Epithelial cell of proximal tubule (primary cell): Measurements from ENCODE around the gene SPATS1. TPM values are rescaled to one million over a fixed set of nuclear protein-coding genes. Genes with fewer than 3 reads are reported as not detected.

Experiments
- DNase-seq: peaks from one replicate; pipeline ENCODE4 v3.0.0-alpha.2; 2011; ENCODE audit warnings: low read depth
- H3K4me3 ChIP-seq: 2 replicates; pipeline ENCODE4 v1.5.1; 2011; ENCODE audit warnings: low read depth, mild to moderate bottlenecking, low read length
- CTCF ChIP-seq: conservative IDR thresholded peaks from 2 replicates; pipeline ENCODE4 v1.5.1; 2012; ENCODE audit warnings: low read depth, mild to moderate bottlenecking, low read length
- total RNA-seq: library from RNA; depleted of rRNA; stranded (reverse); fragments of >200 nt; gene quantifications from 2 replicates; pipeline ENCODE4 v1.2.3, GENCODE V29; 2015

The SPATS1 gene
- total RNA-seq, 1 donor from 2014 or later: not detected

DNA sequence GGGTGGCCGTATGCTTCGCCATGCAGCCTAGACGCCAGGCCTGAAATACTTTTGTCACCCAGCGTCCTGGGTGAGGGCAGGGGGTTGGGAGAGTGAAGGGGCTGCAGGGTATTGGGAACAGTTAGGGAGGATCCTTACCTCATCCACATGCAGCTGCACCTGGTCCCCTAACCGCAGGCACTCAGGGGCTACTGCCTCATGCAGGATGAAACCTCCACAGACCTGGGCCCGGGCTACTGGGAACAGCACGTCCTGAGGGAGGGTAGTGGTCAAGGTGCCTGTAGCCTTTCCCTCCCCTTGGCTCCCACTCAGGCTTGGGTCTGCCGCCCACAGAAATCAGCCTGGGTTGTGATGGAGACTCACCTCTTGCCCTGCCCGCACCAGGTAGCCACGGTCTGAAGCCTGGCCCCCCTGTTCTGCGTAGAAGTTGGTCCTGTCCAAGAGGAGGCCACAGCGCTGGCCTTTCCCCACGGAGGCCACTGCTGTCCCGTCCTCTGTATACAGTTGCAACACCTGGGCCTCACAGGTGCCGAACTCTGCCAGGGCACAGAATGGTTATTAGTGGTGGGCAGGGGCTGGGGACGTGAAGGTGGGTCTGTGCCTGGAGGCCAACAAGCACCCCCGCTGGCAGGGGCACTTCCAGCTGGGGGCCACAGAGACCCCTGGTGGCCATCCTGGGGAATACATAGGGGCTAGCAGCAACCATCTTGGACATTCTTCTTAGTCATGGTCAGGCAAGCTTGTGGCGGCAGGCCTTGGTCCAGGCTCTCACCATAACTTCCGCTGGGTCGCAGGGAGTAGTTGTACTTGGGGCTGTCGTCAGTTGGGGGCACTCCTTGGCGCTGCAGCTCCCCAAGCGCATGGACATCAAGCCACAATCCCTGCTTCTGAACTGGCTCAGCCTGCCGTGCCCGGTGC, 37.9 kb upstream of the SPATS1 start:
- no peak for DNase-seq

DNA sequence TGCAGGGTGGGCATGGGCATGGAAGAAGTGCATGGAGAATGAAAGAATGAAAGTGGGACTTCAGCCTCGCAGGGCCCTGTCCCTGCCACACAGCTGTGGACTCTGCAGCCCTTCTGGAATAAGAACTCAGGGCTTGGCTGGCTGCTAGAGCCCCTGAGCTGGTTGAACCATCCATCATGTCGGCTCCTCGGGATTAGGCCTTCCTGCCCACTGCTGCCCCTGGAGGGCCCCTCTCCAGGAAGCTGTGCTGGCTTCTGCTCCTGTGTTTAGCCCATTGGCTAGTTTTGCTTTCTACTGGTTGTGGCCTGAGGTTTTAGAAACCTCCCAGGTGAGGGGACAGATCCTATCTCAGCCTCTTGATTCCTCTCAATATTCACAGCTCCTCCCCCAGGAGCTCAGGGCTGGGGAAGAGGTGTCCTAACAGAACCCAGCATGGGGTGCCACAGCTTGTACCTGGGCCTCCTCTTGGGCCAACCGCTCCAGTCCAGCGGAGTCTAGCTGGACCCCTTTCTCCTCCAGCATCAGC, 37.2 kb upstream of the SPATS1 start:
- TF ChIP-seq CTCF: no peak
- H3K4me3 ChIP-seq: no peak overlapping the region
- no peak for DNase-seq

More for the DNA sequence above, 37.9 kb upstream of the SPATS1 start:
- no peak overlapping the region for H3K4me3 ChIP-seq
- peak; percentile 78 for TF ChIP-seq CTCF

DNA sequence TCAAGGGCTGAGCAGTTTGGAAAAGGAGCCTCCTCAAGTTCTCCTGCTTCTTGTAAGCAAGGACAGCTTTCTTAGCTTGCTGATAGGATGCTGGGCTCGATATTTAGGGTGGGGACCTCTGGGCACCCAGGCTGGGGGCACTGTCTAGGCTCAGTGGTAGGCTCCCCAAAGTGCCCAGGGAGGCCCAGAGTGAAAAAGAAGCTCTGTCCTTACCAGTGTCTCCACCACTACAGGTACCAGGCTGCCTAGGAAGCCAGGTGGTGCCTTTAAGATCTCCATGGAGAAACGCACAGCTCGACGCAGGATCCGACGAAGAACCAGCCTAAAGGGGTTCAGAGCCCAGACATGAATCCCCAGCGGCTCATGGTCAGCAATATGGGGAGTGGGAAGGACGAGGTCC, 35.7 kb upstream of the SPATS1 start:
- DNase-seq: no peak
- no peak overlapping the region for H3K4me3 ChIP-seq

DNA sequence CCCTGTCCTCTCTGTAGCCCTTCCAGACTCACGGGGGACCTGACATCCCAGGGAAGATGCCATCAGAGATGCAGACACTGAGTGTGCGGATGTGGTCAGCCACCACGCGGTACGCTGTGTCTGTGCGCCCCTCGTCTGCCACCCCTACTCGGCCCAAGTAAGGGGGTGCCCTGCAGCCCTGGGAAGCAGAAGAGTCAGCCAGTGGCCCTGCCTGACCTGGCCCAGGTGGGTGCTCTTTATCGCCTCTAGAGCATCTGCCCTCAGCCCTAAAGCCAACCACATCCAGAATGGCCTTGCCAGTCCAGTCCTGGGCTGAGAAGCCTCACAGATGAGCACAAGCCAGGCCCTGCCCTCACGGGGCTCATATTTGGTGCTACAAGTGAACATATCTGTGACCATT, 35.2 kb upstream of the SPATS1 start:
- no peak for TF ChIP-seq CTCF

More for the DNA sequence above, 35.7 kb upstream of the SPATS1 start:
- no peak for TF ChIP-seq CTCF

GRCh38 chr6:44309092-44309491, 33.4 kb upstream of the SPATS1 start:
- DNase-seq: no peak
- no peak for TF ChIP-seq CTCF
- H3K4me3 ChIP-seq: no peak overlapping the region

More for the DNA sequence above, 35.2 kb upstream of the SPATS1 start:
- H3K4me3 ChIP-seq: no peak overlapping the region
- no peak for DNase-seq

DNA sequence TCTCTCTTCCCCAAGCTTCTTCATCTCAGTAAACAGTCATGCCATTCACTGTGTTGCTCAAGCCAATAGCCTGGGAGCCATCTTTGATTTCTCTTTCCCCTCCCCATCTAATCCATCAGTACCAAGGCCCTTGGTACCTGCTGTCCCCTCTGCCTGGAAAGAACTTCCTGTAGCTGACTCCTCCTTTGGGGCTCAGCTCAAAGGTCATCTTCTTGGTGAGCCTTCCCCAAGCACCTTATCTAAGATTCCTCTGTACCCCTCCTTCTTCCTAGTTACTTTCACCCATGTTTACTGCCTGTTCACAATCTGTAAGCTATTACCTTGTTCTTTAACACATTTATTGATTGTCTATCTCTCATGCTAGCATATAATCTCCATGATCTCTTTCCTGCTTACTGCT, 32.8 kb upstream of the SPATS1 start:
- no peak for TF ChIP-seq CTCF
- H3K4me3 ChIP-seq: no peak overlapping the region
- no peak for DNase-seq
